GM12872 (cell line): ENCODE data around the gene DDN.

Experiments used
- CTCF ChIP-seq: IDR thresholded peaks from 3 replicates; pipeline ENCODE4 v1.5.1; 2011; ENCODE audit warnings: low read depth, mild to moderate bottlenecking, low read length, moderate library complexity; ENCODE audit not compliant: insufficient read depth

DDN gene

GRCh38 chr12:49041036-49041880 lies 42.1 kb upstream of the DDN start:
- no peak for TF ChIP-seq CTCF

- no peak for TF ChIP-seq CTCF
Measured at GRCh38 chr12:49040364-49040855, 41.2 kb upstream of the DDN start.

- TF ChIP-seq CTCF: no peak
Measured at GRCh38 chr12:49039421-49040363, 40.5 kb upstream of the DDN start.

- no peak for TF ChIP-seq CTCF
Measured at GRCh38 chr12:49038291-49038955, 39.2 kb upstream of the DDN start.

GRCh38 chr12:49037947-49038237 lies 38.7 kb upstream of the DDN start:
- TF ChIP-seq CTCF: no peak

GRCh38 chr12:49037111-49037946 lies 38.2 kb upstream of the DDN start:
- TF ChIP-seq CTCF: no peak
